GM12874 (cell line): Measurements from ENCODE around the gene ETS2.

ENCODE experiments used
- TF ChIP-seq, protein P1 (sequence below): IDR thresholded peaks from 2 replicates; pipeline ENCODE4 v1.5.1; 2011; ENCODE audit warnings: low read depth, mild to moderate bottlenecking, control low read depth, low read length, moderate library complexity; ENCODE audit not compliant: insufficient read depth

The ETS2 gene

DNA sequence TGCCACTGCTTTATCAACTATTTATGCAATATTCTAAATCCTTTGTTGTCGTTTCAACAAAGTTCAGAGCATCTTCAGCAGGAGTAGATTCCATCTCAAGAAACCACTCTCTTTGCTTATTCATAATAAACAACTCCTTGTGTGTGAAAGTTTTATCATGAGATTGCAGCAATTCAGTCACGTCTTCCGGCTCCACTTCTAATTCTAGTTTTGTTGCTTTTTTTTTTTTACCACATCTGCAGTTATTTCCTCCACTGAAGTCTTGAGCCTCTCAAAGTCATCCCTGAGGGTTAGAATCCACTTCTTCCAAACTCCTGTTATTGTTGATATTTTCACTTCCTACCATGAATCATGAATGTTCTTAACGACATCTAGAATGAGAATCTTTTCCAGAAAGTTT is 14.8 kb upstream of the ETS2 start:
- TF ChIP-seq, protein P1, sequence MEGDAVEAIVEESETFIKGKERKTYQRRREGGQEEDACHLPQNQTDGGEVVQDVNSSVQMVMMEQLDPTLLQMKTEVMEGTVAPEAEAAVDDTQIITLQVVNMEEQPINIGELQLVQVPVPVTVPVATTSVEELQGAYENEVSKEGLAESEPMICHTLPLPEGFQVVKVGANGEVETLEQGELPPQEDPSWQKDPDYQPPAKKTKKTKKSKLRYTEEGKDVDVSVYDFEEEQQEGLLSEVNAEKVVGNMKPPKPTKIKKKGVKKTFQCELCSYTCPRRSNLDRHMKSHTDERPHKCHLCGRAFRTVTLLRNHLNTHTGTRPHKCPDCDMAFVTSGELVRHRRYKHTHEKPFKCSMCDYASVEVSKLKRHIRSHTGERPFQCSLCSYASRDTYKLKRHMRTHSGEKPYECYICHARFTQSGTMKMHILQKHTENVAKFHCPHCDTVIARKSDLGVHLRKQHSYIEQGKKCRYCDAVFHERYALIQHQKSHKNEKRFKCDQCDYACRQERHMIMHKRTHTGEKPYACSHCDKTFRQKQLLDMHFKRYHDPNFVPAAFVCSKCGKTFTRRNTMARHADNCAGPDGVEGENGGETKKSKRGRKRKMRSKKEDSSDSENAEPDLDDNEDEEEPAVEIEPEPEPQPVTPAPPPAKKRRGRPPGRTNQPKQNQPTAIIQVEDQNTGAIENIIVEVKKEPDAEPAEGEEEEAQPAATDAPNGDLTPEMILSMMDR, result no peak

DNA sequence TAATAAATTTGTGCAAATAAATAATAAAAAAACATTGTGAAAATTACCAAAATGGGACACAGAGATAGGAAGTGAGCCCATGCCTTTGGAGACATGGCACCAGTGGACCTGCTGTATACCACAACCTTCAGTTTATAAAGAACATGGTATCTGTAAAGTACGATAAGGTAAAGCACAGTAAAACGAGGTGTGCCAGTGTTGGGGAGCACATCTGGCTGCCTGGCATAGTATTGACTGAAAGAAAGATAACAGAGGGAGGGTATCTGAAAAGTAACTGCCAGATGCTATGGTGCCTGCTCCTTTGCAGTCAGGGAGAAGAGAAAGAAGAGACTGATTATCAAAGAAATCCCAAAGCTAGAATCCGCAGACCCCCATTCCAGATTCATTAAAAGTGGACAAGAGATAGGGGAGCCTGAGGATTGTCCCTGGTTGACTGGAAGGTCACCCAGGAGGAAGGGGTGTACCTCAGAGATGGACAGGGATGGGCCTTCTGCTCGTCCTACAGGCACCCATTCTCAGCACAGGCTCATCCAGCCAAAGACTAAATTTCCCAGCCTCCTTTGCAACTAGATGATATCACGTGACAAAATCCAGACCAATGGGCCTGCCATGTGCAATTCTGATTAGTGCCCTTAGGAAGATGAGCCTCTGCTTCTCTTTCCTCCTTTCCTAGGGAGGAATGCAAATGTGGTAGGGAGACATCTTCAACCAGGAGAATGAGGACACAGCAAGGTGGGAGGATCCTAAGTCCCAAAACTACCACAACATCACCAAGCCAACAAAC is 12.9 kb upstream of the ETS2 start:
- TF ChIP-seq, protein P1, result no peak

DNA sequence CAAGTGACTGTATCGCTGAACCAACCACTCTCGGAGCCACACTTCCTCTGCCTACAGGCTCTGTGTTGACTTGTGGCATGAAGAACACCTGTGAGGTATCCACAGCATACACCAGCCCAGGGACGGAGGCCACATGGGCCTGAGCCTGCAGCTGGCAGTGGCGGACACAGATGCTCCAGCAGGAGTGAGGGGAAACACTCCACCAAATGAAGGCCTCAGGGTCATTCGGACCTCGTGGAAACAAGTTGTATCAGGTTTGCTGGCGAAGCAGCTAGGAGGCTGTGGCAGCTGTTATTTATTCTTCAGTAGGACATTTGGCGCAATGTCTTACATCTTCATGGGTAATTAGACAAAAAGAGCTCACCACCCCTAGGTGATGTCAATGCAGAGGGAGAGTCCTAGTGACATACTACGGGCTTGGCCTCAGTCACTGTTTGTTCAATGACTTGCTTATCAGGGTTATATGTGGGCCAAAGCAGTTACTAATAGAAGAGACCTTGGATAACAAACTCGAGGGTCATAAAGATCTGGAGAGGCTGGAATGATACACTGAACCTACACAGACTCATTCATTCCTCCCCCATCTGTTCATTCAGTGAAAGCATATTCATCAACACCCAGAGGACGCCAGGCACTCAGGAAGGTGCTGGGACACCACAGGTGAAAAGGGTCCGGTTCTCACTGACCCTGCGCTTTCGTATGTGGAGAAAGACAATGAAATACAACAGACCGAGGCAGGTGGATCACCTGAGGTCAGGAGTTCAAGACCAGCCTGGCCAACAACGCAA is 11.6 kb upstream of the ETS2 start:
- TF ChIP-seq, protein P1, result no peak

DNA sequence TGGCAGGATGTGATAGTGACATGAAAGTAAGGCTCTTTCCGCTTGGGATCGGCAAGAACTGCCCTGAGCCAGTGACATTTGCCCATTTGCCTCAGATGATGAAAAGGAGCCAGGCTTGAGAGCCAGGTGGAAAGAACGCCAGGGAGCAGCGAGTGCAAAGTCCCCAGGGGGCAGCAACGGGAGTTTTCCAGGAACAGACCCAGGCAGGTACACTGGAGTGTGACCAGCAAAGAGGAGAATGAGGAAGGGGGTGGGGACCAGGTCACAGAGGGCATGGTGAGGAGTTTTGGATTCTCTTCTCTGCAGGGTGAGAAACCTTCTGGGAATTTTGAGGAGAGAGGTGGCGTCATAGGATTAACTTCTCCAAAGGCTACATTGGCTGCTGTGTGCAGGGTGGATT is 10.8 kb upstream of the ETS2 start:
- TF ChIP-seq, protein P1, result no peak

DNA sequence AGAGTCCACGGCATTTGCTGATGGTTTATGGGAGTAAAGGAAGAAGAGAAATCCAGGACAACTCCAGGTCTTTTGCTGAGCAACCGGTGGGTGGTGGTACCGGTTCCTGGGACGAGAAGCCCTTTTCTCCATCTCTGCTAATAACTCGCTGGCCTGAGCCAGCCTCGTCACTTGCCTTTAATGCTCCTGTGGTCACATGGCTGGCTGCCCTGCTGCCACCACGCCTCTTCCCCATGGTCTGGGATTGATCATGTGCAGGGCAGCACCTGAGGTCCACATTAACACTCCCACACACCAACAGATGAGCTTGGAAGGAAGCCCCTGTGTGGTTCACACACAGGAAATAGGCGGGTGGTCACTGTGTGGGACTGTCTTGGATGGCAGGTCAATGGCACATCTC is 10.3 kb upstream of the ETS2 start:
- TF ChIP-seq, protein P1, result no peak

DNA sequence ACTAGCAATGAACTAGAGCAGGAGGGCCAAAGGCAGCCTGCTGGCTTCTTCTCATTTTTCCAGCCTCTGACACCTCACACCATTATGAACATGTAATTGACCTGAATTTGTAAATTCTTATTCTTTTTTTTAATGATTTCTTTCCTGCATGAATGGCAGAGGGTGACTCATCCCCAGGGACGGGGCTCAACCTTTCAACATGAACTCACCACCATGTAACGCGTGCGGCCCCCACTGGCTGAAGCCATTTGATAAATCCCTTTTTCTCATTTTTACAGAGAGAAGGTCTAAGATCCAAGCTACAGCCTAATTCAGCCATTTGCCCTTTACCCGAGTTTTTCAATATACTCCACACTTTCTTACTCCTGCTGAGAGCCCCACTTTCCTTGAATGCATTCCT is 9.3 kb upstream of the ETS2 start:
- TF ChIP-seq, protein P1, result no peak

DNA sequence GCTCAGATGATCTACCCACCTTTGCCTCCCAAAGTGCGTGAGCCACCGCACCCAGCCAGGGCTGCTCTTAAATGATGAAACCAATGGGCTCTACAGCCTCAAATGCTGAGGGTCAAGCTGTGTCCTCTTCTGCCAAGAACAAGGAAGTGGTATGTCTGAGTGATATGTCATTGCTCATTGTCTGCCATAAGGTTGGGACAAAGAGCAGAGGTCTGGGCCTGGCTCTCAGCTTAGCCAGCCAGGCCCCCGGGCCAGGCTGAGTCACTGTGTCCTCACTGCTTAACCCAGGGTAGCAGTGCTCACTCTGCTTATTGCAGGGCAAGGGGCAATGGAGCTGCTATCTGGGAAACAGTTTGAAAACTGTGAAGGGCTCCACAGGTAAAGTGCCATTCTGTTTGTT is 8.3 kb upstream of the ETS2 start:
- TF ChIP-seq, protein P1, result no peak
